Non-pigmented ciliary epithelial cell (primary cell): ENCODE measurements around the gene DRGX.

ENCODE experiments used
- DNase-seq: peaks from one replicate; pipeline ENCODE4 v3.0.0-alpha.2; 2010; ENCODE audit warnings: low read depth

Gene DRGX

GRCh38 chr10:49335364-49335972, 60.4 kb downstream of the DRGX start:
- DNase-seq: no peak

GRCh38 chr10:49334964-49335363, 60.9 kb downstream of the DRGX start:
- no peak for DNase-seq

GRCh38 chr10:49333192-49333591, 62.7 kb downstream of the DRGX start:
- no peak for DNase-seq

GRCh38 chr10:49332768-49333167, 63.1 kb downstream of the DRGX start:
- no peak for DNase-seq

GRCh38 chr10:49332333-49332732, 63.6 kb downstream of the DRGX start:
- no peak for DNase-seq

- DNase-seq: no peak
These were observed 64.5 kb downstream of the DRGX start for GRCh38 chr10:49331431-49331830.

- DNase-seq: no peak
These were observed 65.7 kb downstream of the DRGX start for GRCh38 chr10:49330127-49330665.

- no peak for DNase-seq
These were observed 66.8 kb downstream of the DRGX start for GRCh38 chr10:49329146-49329505.

- no peak for DNase-seq
These were observed 67.3 kb downstream of the DRGX start for GRCh38 chr10:49328401-49329145.

GRCh38 chr10:49327036-49327813, 68.7 kb downstream of the DRGX start:
- DNase-seq: no peak

GRCh38 chr10:49325916-49326783, 69.7 kb downstream of the DRGX start:
- no peak for DNase-seq

- no peak for DNase-seq
These were observed 70.6 kb downstream of the DRGX start for GRCh38 chr10:49325131-49325915.

GRCh38 chr10:49324711-49325110, 71.2 kb downstream of the DRGX start:
- DNase-seq: no peak

GRCh38 chr10:49323896-49324270, 72.0 kb downstream of the DRGX start:
- no peak for DNase-seq

- DNase-seq: no peak
These were observed 72.6 kb downstream of the DRGX start for GRCh38 chr10:49323171-49323895.

GRCh38 chr10:49322371-49323170, 73.3 kb downstream of the DRGX start:
- no peak for DNase-seq

GRCh38 chr10:49321021-49321420, 74.9 kb downstream of the DRGX start:
- DNase-seq: no peak

- DNase-seq: no peak
These were observed 75.7 kb downstream of the DRGX start for GRCh38 chr10:49320191-49320590.

- DNase-seq: no peak
These were observed 76.7 kb downstream of the DRGX start for GRCh38 chr10:49319206-49319605.

GRCh38 chr10:49318755-49319154, 77.1 kb downstream of the DRGX start:
- no peak for DNase-seq
